ENCODE measurements around the gene ERICH2.

ERICH2 gene

DNA sequence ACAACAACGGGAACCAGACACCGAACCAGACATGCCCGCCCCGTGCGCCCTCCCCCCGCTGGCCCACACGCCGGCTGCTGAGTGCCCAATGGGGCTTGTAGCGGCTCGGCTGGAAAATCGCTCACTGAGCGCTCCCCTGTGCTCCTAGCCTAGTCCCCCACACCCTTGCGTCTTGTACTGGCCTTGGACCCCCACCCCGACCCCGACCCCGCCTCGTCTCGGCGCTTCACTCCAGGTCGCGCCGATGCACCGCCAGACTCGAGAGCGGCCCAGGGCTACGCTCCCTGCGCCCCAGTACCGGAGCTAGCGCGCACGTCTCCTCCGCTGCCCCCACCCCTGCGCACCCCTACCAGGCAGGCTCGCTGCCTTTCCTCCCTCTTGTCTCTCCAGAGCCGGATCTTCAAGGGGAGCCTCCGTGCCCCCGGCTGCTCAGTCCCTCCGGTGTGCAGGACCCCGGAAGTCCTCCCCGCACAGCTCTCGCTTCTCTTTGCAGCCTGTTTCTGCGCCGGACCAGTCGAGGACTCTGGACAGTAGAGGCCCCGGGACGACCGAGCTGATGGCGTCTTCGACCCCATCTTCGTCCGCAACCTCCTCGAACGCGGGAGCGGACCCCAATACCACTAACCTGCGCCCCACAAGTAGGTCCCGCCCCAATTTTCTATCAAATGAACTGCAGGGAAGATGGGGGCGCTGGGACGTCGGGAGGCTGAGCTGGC lies 48.0 kb downstream of the ERICH2 start:
- no peak overlapping the region for H3K27ac Mint-ChIP-seq
- H3K9me3 Mint-ChIP-seq = no peaks in the 10 kb centered on the region
- ATAC-seq = no peak

DNA sequence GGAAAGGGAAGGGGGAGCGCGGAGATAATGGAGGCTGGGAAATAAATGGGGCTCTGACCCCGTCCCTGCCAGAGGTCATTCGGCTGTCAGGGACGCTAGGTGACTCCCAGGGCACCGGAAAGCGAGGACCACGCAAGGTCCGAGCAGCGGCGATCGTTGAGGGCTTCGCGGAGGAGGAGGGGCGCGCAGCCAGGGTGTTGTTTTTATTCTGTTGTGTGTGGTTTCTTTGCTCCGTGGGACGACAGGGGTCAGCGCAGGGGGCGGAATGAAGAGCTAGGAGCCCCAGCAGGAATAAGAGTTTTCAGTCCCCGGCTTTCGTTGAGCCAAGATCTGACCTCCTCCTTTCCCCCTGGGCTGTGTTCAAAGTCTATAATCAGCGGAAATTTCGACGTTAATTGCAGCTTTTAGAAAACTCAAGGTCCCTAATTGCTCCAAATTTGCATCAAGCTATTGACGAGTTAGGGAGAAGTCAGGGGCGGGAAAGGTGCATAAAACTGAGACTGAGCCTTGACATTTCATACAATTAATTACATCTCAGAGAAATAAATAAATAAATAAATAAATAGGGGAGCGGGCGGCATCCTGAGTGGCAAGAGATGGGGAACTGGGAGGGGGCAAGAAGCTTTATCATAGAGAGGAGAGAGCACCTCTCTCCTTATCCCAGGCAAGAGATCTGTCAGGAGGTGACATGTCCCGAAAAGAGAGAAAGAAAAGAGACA lies 48.7 kb downstream of the ERICH2 start:
- Mint-ChIP-seq H3K9me3 (no peaks in the 10 kb centered on the region), H3K4me1 (peaks cover 63% of the 10 kb centered on the region), H3K27me3 (peaks cover 86% of the 10 kb centered on the region), H3K27ac (no peak overlapping the region), H3K36me3 (ENCODE audit: low read depth) (peaks cover 2% of the 10 kb centered on the region), H3K4me3 (peak overlapping the region; percentile 68)
- DNase-seq (no peak), ATAC-seq (no peak)

More for the DNA sequence above, 48.0 kb downstream of the ERICH2 start:
- Mint-ChIP-seq H3K4me3 (peak overlapping the region; percentile 68), H3K36me3 (ENCODE audit: low read depth) (peaks cover 2% of the 10 kb centered on the region), H3K27me3 (peaks cover 89% of the 10 kb centered on the region), H3K4me1 (peaks cover 70% of the 10 kb centered on the region)
- DNase-seq = peak; percentile 29

DNA sequence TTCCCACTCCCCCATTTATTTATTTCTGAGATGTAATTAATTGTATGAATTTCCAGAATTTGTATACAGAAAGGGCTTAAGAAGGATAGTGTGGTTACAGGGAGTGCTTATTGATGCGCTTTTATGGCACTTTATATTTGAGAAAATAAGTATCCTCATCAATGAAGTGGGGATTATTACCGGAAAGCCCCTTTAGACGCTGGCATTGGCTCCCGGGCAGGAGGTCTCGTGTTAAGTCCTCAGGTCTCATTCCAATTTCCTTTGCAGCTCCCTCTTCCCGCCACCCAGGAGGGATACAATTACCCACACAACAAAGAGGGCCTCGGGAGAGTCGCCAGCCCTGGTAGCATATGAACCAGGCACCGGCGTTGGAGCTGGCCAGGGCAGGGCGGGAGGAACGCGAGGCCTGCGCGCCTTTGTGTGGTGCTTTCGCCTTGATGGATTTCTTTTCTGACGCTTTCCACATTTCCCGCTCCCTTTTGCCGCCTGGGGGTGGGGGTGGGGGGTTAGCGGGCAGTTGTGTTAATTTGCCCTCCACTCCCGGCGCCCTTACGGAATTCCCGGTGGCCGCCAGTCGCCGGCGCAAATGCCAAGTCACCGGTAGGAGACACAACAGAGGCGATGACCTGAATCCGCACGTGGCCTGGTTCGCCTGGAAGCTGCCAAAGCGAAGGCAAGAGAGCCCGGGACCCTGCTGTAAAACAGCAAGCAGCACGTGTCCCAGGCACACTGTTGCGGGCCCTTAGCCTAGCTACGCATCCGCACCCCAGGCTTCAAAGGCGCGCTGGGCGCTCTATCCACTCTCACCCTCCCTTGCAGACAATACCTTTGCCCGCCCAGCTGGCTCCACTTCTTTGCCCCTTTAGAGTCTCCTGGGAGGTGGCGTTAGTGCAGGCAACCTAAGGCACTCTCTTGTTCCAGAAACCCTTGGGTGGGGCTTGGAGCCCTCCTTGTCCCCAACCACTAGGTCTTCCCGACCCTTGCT lies 49.8 kb downstream of the ERICH2 start:
- Mint-ChIP-seq H3K4me3 (peak overlapping the region; percentile 60), H3K27me3 (peaks cover 86% of the 10 kb centered on the region), H3K27ac (no peak overlapping the region)

DNA sequence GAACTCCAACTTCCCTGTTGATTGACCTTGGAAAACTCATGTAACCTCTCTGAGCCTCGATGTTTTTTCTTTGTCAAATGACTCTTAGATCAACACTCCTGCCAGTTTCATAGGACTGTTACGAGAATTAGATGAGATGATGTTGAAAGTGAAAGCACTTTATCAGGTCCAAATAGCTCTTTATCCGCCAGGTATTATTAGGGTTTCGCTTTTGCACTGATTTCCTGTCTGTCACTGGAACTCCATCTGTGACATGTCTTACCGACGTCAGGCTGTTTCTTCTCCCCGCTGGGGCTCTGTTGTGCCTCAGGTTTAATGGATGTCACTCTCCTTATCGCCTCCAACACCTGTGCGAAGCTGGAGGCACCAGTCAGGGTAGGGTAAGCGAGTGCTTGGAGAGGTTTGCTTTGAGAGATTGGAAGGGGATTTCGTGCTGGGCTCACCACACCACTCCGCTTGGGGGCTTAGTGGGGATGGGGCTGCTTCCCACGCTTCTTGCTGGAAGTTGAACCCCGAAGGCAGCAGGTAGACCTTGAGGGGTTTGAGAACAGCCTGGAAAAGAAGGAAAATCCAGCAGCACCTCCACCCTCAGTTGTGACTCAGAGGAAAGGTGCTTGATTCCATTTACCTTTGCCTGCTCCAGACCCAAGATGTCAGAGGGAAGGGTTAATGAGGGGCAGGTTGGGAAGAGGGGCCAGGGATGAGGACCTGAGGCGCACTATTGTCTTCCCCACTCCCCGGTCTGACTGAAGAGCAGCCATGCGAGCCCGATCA lies 50.8 kb downstream of the ERICH2 start:
- Mint-ChIP-seq H3K27me3 (peaks cover 85% of the 10 kb centered on the region), H3K36me3 (ENCODE audit: low read depth) (peaks cover 2% of the 10 kb centered on the region), H3K9me3 (no peaks in the 10 kb centered on the region), H3K27ac (no peak overlapping the region), H3K4me1 (peaks cover 47% of the 10 kb centered on the region), H3K4me3 (peak overlapping the region; percentile 60)
- ATAC-seq (no peak), DNase-seq (no peak)

More for the DNA sequence above, 49.8 kb downstream of the ERICH2 start:
- H3K4me1 Mint-ChIP-seq = peaks cover 55% of the 10 kb centered on the region
- no peaks in the 10 kb centered on the region for H3K9me3 Mint-ChIP-seq
- DNase-seq = no peak
- no peak for ATAC-seq
- H3K36me3 Mint-ChIP-seq (ENCODE audit: low read depth) = peaks cover 2% of the 10 kb centered on the region

DNA sequence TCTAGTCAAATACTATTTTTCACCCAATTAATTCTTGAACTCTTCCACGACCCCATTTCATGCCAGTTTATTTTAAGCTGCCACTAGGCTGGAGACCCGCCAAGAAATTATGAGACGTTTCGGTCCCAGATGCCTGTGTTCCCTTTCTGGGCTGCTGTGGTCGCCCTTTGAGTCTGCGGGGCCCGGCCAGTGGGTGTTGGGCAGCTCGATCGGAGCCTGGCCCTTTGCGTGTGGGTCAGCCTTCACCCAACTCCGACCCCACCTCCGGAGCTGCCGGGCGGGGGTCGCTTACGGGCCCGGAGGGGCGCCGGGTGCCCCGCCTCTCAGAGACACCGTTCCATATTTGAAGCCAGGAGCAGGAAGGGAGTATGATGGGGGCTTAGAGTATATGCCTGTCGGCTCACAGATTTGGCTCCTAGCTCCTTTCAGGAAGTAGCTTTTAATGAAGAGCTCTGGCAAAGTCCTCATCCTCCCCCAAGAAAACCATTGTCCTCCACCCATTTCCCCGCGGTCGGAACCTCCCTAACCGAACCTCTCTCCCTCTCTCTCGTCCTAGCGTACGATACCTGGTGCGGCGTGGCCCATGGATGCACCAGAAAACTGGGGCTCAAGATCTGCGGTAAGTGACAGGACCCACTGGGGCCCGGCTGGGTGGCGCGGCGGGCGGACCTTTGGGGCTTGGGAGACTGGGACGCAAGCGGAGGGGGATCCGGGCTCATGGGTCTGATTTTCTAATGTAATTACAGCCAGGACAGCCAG lies 51.5 kb downstream of the ERICH2 start:
- Mint-ChIP-seq H3K9me3 (no peaks in the 10 kb centered on the region), H3K27me3 (peaks cover 86% of the 10 kb centered on the region), H3K36me3 (ENCODE audit: low read depth) (peaks cover 2% of the 10 kb centered on the region), H3K4me1 (peaks cover 41% of the 10 kb centered on the region), H3K4me3 (peak overlapping the region; percentile 60), H3K27ac (no peak overlapping the region)
- DNase-seq (no peak), ATAC-seq (no peak)

DNA sequence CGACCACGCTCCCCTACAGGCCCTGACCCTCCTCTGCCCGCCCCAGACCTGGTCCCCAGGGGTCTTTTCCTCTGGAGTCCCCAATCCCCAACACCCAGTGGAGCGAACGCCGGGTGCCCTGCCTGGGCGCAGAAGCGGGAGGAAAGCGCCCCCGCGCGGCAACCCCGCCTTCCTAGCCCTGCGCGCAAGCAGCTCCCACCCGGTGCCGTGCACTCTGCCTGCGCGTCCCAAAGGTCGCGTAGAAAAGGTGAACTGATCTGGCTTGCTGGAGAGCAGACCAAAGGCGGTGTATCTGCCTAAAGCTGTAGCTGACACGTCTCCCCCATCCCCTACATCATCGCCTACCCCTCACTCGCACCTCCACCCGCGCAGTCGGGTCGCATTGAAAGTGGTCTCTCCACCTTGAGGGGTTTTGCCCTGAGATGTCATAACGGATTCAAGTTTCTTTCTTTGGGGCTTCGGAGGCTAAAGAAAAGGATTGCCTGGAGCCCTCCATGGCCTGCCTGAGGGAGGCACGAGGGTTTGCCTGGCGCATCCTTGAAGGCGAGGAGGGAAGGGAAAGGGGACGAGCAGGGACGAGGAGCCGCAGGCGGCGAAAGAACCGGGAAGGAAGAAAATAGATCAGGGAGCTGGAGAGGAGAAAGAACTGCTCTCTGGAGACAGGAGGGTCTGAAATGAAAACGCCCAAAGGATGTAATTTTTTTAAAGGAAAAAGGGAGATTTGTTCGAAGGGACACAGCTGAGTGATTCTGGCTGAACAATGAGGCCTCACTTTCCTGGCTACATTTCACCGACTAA lies 52.3 kb downstream of the ERICH2 start:
- Mint-ChIP-seq H3K9me3 (no peaks in the 10 kb centered on the region), H3K4me3 (peak overlapping the region; percentile 42), H3K27ac (no peak overlapping the region), H3K36me3 (ENCODE audit: low read depth) (peaks cover 2% of the 10 kb centered on the region), H3K27me3 (peaks cover 85% of the 10 kb centered on the region), H3K4me1 (peaks cover 36% of the 10 kb centered on the region)
- DNase-seq (peak; percentile 65), ATAC-seq (peak; percentile 67)

DNA sequence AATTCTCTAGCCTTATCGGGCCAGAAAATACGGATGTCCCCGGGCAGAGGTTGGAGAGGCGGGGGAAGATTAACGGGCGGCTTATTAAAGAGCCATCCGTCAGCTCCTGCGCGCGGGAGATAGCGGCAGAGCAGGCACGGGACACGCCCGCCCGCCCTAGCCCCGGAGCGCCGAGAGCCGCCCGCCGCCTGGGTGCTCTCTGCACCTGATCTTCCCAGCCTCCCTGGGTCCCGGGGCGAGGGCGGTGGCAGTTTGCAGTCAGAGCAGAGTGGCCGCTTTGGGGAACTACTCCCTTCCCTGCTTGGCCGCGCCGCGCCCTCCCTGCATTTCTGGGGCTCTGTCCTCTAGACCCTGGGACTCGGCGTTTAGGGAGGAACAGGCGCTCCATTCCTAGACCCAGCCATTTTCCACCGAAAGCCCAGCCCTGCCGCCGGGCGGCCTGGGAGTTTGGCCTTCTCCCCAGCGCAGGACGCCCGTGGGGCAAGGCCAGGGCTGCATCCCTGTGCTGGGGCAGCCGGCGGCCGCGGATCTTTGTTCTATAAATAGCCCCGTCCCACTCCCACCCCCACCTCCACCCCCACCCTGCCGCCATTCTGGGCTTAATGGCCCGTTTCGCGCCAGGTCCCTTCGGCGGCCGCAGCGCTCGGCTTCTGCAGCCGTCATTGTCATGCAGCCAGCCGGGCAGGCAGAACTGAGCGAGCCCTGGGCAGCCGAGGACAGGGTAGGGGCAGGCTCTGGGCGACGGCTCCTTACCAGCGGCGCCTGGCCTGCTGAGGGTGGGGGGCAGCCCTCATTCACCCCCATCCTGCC lies 53.1 kb downstream of the ERICH2 start:
- no peak for DNase-seq
- peak overlapping the region; percentile 42 for H3K4me3 Mint-ChIP-seq

DNA sequence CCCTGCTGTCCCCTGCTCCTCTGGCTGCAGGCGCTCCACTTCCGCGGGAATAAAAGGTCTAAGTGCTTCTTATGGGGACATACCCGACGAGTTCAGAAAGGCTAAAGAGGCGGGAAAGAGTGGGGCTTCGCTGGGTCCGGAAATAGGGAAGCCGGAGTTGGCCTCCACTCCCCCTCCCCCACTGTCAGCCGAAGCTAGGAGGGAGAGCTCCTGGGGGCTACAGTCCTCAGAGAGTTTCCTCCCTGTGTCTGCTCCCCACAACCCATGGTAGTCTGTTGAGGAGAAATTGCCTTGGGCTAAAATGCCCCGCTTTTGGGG lies 53.7 kb downstream of the ERICH2 start:
- no peak for DNase-seq
- peaks cover 78% of the 10 kb centered on the region for H3K27me3 Mint-ChIP-seq

More for the DNA sequence above, 53.1 kb downstream of the ERICH2 start:
- H3K4me1 Mint-ChIP-seq = peaks cover 31% of the 10 kb centered on the region
- peaks cover 79% of the 10 kb centered on the region for H3K27me3 Mint-ChIP-seq
- peaks cover 2% of the 10 kb centered on the region for H3K36me3 Mint-ChIP-seq (ENCODE audit: low read depth)
- no peak overlapping the region for H3K27ac Mint-ChIP-seq
- no peaks in the 10 kb centered on the region for H3K9me3 Mint-ChIP-seq
- ATAC-seq = peak; percentile 12

DNA sequence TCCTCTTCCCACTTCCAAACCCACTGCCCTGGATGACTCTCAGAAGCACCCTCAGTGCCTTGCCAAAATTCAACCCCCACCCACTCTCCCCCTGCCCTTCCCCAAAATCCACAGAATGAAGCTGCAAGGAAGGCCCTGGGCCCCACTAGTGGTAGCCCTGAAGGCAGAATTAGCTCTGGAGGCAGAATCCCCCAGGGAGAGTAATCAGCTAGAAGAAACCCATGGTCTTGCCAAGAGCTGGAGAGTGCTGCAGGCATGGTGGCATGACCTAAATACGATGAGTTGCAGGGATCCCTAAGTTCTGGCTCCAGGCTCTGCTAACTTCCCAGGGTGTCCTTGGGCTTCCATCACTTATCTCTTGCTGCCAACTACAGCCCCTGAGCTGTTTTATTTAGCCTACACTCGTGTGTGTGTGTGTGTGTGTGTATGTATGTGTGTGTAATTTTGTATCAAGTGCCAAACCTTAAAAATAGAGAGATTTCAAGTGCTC lies 54.4 kb downstream of the ERICH2 start:
- DNase-seq (no peak), ATAC-seq (no peak)
- Mint-ChIP-seq H3K4me3 (no peak overlapping the region), H3K27me3 (peaks cover 77% of the 10 kb centered on the region), H3K9me3 (no peaks in the 10 kb centered on the region), H3K4me1 (peaks cover 24% of the 10 kb centered on the region), H3K36me3 (ENCODE audit: low read depth) (peaks cover 2% of the 10 kb centered on the region), H3K27ac (no peak overlapping the region)

More for the DNA sequence above, 53.7 kb downstream of the ERICH2 start:
- Mint-ChIP-seq H3K27ac (no peak overlapping the region), H3K36me3 (ENCODE audit: low read depth) (peaks cover 2% of the 10 kb centered on the region), H3K4me3 (no peak overlapping the region), H3K9me3 (no peaks in the 10 kb centered on the region), H3K4me1 (peaks cover 25% of the 10 kb centered on the region)
- ATAC-seq = no peak

DNA sequence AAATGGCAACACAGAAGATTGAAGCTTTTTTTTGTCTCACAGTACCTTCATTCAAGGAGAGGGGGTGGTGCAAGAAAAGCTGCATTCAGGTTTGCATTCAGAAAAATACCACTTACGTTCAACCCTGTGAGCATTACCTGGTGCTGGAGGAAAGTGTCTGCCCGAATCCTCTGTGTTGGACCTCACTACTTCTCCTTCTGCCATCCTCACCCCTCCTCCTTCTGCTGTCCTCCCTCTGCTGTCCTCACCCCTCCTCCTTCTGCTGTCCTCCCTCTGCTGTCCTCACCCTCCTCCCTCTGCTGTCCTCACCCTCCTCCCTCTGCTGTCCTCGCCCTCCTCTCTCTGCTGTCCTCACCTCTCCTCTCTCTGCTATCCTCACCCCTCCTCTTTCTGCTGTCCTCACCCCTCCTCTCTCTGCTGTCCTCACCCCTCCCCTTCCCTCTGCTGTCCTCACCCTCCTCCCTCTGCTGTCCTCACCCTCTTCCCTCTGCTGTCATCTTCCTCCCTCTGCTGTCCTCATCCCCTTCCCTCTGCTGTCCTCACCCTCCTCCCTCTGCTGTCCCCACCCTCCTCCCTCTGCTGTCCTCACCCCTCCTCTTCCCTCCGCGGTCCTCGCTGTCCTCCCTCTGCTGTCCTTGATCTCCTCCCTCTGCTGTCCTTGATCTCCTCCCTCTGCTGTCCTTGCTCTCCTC lies 57.8 kb downstream of the ERICH2 start:
- Mint-ChIP-seq H3K9me3 (no peaks in the 10 kb centered on the region), H3K27me3 (peaks cover 56% of the 10 kb centered on the region), H3K27ac (no peak overlapping the region), H3K4me3 (no peak overlapping the region), H3K36me3 (ENCODE audit: low read depth) (no peaks in the 10 kb centered on the region), H3K4me1 (no peaks in the 10 kb centered on the region)
- DNase-seq (no peak), ATAC-seq (no peak)

DNA sequence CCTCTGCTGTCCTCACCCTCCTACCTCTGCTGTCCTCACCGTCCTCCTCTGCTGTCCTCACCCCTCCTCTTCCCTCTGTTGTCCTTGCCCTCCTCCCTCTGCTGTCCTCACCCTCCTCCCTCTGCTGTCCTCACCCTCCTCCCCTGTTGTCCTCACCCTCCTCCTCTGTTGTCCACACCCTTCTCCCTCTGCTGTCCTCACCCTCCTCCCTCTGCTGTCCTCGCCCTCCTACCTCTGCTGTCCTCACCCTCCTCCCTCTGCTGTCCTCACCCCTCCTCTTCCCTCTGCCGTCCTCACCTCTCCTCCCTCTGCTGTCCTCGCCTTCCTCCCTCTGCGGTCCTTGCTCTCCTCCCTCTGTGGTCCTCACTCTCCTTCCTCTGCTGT lies 58.3 kb downstream of the ERICH2 start:
- no peak for ATAC-seq
- Mint-ChIP-seq H3K4me3 (no peak overlapping the region), H3K36me3 (ENCODE audit: low read depth) (no peaks in the 10 kb centered on the region), H3K4me1 (no peaks in the 10 kb centered on the region), H3K27me3 (peaks cover 55% of the 10 kb centered on the region), H3K27ac (no peak overlapping the region), H3K9me3 (no peaks in the 10 kb centered on the region)
- DNase-seq = no peak

DNA sequence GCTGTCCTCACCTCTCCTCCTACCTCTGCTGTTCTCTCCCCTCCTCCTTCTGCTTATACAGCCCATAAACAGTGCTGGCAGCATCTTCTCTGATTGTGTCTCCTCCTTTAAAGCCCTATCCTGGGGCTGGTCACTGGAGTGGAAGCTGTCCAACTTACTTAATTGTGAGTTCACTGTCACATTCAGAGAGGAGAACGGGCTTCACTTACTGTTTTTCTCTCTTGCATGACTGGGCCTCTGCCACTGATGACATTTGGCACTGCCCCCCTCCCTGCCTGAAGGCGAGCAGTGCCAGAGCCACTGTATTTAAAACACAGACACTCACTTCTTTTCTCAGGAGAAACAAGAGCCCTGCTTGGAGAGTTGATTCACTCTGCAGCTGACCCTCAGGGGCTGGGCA lies 58.9 kb downstream of the ERICH2 start:
- no peaks in the 10 kb centered on the region for H3K36me3 Mint-ChIP-seq (ENCODE audit: low read depth)
- H3K4me1 Mint-ChIP-seq = no peaks in the 10 kb centered on the region
- no peak overlapping the region for H3K4me3 Mint-ChIP-seq
- DNase-seq (no peak), ATAC-seq (no peak)
- no peaks in the 10 kb centered on the region for H3K9me3 Mint-ChIP-seq
- H3K27me3 Mint-ChIP-seq = peaks cover 50% of the 10 kb centered on the region
- H3K27ac Mint-ChIP-seq = no peak overlapping the region
